IPS DF 6.9 (cell line): Measurements from ENCODE around the gene TAOK3.

Source experiments
- DNase-seq: peaks from one replicate; pipeline ENCODE4 v3.0.0-alpha.2; 2013; ENCODE audit warnings: low read depth, low spot score
- H3K27ac ChIP-seq: one replicate; pipeline ENCODE4 v1.5.1; 2013; ENCODE audit warnings: low read length, control low read depth
- H3K27me3 ChIP-seq: 2 replicates; pipeline ENCODE4 v1.6.1; 2013; ENCODE audit warnings: mild to moderate bottlenecking, low read length; ENCODE audit not compliant: control insufficient read depth, insufficient read depth
- H3K36me3 ChIP-seq: 2 replicates; pipeline ENCODE4 v1.6.1; 2013; ENCODE audit warnings: low read length; ENCODE audit not compliant: control insufficient read depth, insufficient read depth
- H3K4me1 ChIP-seq: 2 replicates; pipeline ENCODE4 v1.6.1; 2013; ENCODE audit warnings: low read length; ENCODE audit not compliant: control insufficient read depth, insufficient read depth
- H3K4me3 ChIP-seq: 2 replicates; pipeline ENCODE4 v1.5.1; 2013; ENCODE audit warnings: mild to moderate bottlenecking, low read length
- H3K9me3 ChIP-seq: 2 replicates; pipeline ENCODE4 v1.6.1; 2013; ENCODE audit warnings: low read length, inconsistent platforms; ENCODE audit not compliant: control insufficient read depth, insufficient read depth
- WGBS: extraction: QIAGEN DNeasy Blood & Tissue Kit; methylation state at CpG from one replicate; pipeline ENCODE4 v1.1.7; 2013; ENCODE audit warnings: mixed read lengths, missing lambda C conversion rate; ENCODE audit not compliant: insufficient read length, insufficient coverage; 5-methylcytosine and 5-hydroxymethylcytosine counted together

Gene TAOK3

DNA sequence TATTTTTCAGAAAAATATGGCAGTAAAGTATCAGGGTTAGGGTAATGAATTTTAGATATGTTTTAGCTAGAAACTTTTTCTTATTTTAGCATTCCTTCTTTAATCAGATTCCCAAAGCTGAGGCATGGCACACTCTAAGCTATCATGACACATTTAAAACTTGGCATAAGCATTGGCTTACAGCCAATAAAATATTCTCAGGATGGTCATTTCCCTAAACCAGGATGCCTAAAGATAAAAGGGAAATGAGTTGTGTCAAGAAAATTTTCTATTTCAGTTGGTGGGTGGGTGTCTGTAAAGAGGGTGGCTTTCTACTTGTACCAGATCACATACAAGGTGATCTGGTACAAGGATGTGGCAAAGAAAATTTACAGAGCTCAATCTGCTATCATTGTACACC, 189.0 kb downstream of the TAOK3 start:
- DNase-seq, result no peak
- Histone ChIP-seq H3K4me3 (no peak overlapping the region), H3K27ac (no peak overlapping the region), H3K9me3 (no peaks in the 10 kb centered on the region), H3K27me3 (no peaks in the 10 kb centered on the region), H3K36me3 (no peaks in the 10 kb centered on the region), H3K4me1 (no peaks in the 10 kb centered on the region)

DNA sequence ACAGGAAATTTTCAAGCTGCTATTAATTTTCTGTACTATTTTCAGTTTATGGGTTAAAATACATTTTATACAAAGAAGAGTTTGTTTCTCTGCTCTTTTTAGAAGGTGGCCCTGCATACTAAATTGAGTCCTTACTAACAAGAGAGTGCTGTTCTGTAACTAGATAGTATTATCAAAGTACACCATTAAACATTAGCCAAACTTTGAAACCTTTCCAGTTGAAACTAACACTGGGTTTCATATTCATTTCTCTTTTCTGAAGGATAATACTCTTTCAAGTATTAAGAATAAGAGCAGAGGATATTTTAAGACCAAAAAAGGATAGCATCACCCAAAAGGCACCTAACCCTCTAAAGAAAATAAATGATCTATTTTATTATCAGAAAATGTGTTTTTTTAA, 189.6 kb downstream of the TAOK3 start:
- H3K27me3 ChIP-seq, result no peaks in the 10 kb centered on the region
- no peaks in the 10 kb centered on the region for H3K4me1 ChIP-seq
- no peak overlapping the region for H3K4me3 ChIP-seq
- no peaks in the 10 kb centered on the region for H3K9me3 ChIP-seq
- H3K27ac ChIP-seq, result no peak overlapping the region
- H3K36me3 ChIP-seq, result no peaks in the 10 kb centered on the region
- no peak for DNase-seq

- no peak for DNase-seq
- no CpG with 5 or more reads among the region's 4 CpGs for WGBS
- Histone ChIP-seq H3K9me3 (no peaks in the 10 kb centered on the region), H3K4me1 (no peaks in the 10 kb centered on the region), H3K27me3 (no peaks in the 10 kb centered on the region), H3K36me3 (no peaks in the 10 kb centered on the region), H3K27ac (no peak overlapping the region), H3K4me3 (no peak overlapping the region)
Observed at GRCh38 chr12:118175823-118176447, 196.8 kb downstream of the TAOK3 start.

DNA sequence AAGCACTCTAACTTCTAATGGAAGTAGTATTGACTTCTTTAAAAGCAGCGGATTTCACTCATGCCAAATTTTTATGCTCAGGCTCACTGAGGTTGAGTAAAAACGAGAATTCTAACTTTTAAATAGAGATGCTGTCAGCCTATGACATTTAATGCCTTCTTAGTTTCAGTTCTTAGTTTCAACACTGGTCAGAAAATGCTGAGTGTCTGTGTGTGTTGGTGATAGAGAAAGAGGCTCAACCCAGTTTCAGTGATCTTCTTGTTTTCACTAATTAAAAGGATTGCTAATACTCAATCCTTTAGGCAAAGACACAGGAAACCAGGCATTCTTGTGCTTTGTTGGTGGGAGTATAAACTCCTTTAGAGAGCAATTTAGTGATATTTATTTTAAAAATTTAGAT, 205.8 kb downstream of the TAOK3 start:
- Histone ChIP-seq H3K9me3 (no peaks in the 10 kb centered on the region), H3K27me3 (no peaks in the 10 kb centered on the region), H3K36me3 (no peaks in the 10 kb centered on the region), H3K27ac (no peak overlapping the region), H3K4me1 (no peaks in the 10 kb centered on the region), H3K4me3 (no peak overlapping the region)
- no peak for DNase-seq
- no CpG with 5 or more reads among the region's 2 CpGs for WGBS

- peak; percentile 22 for DNase-seq
- H3K9me3 ChIP-seq, result no peaks in the 10 kb centered on the region
- WGBS, result no CpG with 5 or more reads among the region's 6 CpGs
- H3K36me3 ChIP-seq, result no peaks in the 10 kb centered on the region
- no peak overlapping the region for H3K27ac ChIP-seq
- no peaks in the 10 kb centered on the region for H3K4me1 ChIP-seq
- no peak overlapping the region for H3K4me3 ChIP-seq
- H3K27me3 ChIP-seq, result no peaks in the 10 kb centered on the region
Observed at GRCh38 chr12:118164798-118165486, 207.8 kb downstream of the TAOK3 start.

- Histone ChIP-seq H3K9me3 (no peaks in the 10 kb centered on the region), H3K4me3 (no peak overlapping the region), H3K27me3 (no peaks in the 10 kb centered on the region), H3K4me1 (no peaks in the 10 kb centered on the region), H3K36me3 (no peaks in the 10 kb centered on the region), H3K27ac (no peak overlapping the region)
- no peak for DNase-seq
- WGBS, result no CpG with 5 or more reads among the region's 3 CpGs
Observed at GRCh38 chr12:118160536-118160935, 212.2 kb downstream of the TAOK3 start.

DNA sequence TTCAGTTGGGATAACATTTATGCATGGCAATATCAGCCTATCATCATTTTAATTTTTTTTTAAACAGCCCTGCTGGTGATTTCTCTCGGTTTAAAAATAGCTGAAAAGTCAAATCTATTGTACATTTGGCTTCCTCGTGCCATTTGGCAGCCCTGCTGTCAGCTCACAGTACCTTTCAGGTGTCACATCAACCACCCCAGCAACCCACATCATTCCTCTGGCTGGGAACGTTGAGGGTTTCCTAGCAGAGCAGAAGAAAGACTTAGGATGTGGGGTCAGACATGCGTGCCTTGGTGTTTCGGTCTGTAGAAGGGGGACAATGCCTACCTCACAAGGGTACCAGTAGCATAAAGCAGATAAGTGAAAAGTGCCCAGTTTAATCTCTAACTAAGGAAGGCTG, 221.0 kb downstream of the TAOK3 start:
- Histone ChIP-seq H3K9me3 (no peaks in the 10 kb centered on the region), H3K27ac (no peak overlapping the region), H3K27me3 (no peaks in the 10 kb centered on the region), H3K4me3 (no peak overlapping the region), H3K4me1 (no peaks in the 10 kb centered on the region), H3K36me3 (peaks cover 6% of the 10 kb centered on the region; the same call in 1 of the 2 replicates)
- WGBS, result no CpG with 5 or more reads among the region's 5 CpGs
- DNase-seq, result no peak

DNA sequence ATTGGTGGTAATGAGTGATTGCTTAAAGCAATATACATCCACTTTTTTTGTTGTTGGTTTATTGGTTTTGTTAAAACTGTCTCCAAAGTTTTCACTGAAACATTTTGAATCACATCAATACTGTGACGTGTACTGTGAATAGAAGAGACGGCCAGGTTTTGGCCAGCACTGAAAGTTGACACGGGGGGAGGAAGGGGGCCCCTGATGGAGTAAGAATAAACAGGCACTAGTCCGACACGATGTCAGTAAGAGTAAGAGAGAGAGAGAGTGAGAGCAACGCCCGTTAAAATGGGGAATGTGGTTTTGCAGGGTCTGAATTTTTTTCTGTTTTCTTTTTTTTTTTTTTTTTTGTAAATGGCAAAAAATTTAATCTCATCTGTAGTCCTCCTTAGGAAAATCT, 222.1 kb downstream of the TAOK3 start:
- H3K27ac ChIP-seq, result no peak overlapping the region
- no peak for DNase-seq
- no peaks in the 10 kb centered on the region for H3K9me3 ChIP-seq
- no peaks in the 10 kb centered on the region for H3K4me1 ChIP-seq
- peaks cover 8% of the 10 kb centered on the region; the same call in 1 of the 2 replicates for H3K36me3 ChIP-seq
- WGBS, result no CpG with 5 or more reads among the region's 7 CpGs
- no peak overlapping the region for H3K4me3 ChIP-seq
- no peaks in the 10 kb centered on the region for H3K27me3 ChIP-seq

DNA sequence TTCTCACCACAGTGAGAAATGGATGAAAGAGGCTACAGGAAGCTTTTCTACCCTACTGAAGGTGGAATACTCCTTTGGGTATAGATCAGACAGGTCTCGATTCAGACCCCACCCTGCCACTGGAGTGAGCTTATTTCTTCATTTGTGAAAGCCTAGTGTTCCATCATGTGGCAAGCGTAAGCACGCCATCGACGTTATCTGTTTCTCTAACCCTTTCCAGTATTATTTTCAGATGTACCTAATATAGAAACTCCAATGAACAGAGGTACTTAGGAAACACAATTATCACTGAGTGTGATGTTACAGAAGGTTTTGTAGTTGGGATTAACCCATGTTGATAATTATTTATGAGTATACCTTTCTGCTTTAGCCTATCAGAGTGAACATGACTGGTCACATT, 224.4 kb downstream of the TAOK3 start:
- H3K4me3 ChIP-seq, result no peak overlapping the region
- no CpG with 5 or more reads among the region's 5 CpGs for WGBS
- no peaks in the 10 kb centered on the region for H3K27me3 ChIP-seq
- no peaks in the 10 kb centered on the region for H3K9me3 ChIP-seq
- peaks cover 26% of the 10 kb centered on the region for H3K36me3 ChIP-seq
- no peaks in the 10 kb centered on the region for H3K4me1 ChIP-seq
- H3K27ac ChIP-seq, result no peak overlapping the region
- no peak for DNase-seq

- H3K27me3 ChIP-seq, result no peaks in the 10 kb centered on the region
- WGBS, result no CpG with 5 or more reads among the region's 9 CpGs
- H3K9me3 ChIP-seq, result no peaks in the 10 kb centered on the region
- H3K4me3 ChIP-seq, result no peak overlapping the region
- H3K27ac ChIP-seq, result no peak overlapping the region
- no peak for DNase-seq
- H3K4me1 ChIP-seq, result no peaks in the 10 kb centered on the region
- peaks cover 32% of the 10 kb centered on the region for H3K36me3 ChIP-seq
Observed at GRCh38 chr12:118145798-118146156, 226.9 kb downstream of the TAOK3 start.

- no CpG with 5 or more reads among the region's 7 CpGs for WGBS
- no peak overlapping the region for H3K27ac ChIP-seq
- DNase-seq, result no peak
- H3K4me1 ChIP-seq, result no peaks in the 10 kb centered on the region
- H3K9me3 ChIP-seq, result no peaks in the 10 kb centered on the region
- peaks cover 32% of the 10 kb centered on the region for H3K36me3 ChIP-seq
- no peak overlapping the region for H3K4me3 ChIP-seq
- no peaks in the 10 kb centered on the region for H3K27me3 ChIP-seq
Observed at GRCh38 chr12:118145113-118145797, 227.5 kb downstream of the TAOK3 start.
